Stimulated activated naive CD8-positive, alpha-beta T cell treated with anti-CD3 and anti-CD28 coated beads, Interleukin-15, Interleukin-2, amounts not matched to agents 100 U/mL and 50 U/mL, for 24 hours (primary cell): Measurements from ENCODE around the gene UPF1.
A peak's percentile ranks its signal among the peaks of the same experiment; 100 is the strongest.

Source experiments
- ATAC-seq: fragments of 150-1000 bp; cut with Tn5 transposase; one replicate; pipeline ENCODE4 v1.10.0; 2021
- DNase-seq: peaks from one replicate; pipeline ENCODE4 v3.0.0; 2021

Gene UPF1

DNA sequence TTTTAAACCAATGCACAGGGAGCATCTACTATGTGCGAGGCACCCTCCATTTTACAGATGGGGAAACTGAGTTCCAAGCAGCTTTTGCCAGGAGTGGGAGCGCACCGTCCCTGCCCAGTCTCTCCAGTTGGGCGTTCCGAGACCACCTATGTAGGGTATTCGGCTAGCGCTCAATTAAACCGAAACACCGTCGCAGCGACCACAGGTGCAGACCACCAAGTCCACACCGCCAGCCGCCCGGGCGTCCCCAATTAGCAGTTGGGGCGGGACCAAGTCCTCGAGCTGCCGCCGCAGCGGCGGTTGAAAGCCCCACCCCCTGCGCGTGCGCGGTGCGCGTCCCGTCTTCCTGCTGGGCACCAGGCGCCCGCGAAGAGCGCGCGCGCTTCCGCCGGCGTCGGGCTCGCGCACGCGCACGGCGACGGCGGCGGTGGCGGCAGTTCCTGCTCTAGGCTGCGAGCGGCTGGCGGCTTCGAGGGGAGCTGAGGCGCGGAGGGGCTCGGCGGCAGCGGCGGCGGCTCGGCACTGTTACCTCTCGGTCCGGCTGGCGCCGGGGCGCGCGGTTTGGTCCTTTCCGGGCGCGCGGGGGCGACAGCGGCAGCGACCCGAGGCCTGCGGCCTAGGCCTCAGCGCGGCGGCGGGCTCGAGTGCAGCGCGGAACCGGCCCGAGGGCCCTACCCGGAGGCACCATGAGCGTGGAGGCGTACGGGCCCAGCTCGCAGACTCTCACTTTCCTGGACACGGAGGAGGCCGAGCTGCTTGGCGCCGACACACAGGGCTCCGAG is at the start of gene UPF1:
UPF1 (plus strand) TSS at position 436 of the 782 bp plus-strand sequence; CDS start at position 687, 251 bp downstream.
- DNase-seq (peak; percentile 99), ATAC-seq (peak; percentile 86)

- ATAC-seq, result no peak
- DNase-seq, result no peak
Observed at GRCh38 chr19:18782559-18783225, 49.1 kb upstream of the UPF1 start.

DNA sequence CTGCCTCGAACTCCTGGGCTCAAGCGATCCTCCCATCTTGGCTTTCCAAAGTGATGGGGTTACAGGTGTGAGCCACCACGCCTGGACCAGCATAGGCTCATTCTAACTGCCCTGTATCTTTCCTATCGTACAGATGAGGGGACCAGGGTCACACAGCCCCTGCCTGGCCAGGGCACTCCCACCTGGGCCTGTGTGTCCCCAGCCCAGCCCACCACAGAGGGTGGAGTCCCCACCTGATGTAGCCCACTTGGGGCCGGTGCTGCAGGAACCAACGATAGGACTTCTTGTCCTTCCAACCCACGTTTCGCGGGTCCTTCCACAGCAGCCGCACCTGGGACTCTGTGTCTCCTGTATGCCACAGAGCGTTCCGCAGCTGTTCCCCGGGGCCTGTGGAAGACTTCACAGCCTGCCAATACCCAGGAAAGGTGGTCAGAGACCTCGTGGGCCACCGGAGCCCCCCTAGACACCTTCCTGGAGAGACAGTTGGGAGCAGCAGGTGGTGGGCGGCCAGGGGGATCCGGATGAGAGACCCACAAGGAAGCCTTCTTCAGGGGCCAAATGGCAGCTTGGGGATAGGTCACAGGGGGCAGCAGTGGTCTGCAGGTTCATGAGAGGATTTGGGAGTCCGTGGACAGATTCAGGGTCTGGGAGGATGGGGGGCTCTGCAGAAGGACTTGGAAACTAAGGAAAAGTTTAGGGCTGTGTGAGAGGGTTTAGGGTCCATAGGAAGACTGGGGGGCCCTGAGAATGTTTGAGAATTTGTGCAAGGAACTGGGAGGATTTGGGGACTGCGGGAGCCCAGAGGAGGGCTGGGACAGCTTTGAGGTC is 47.6 kb upstream of the UPF1 start:
- DNase-seq (no peak), ATAC-seq (no peak)

- DNase-seq (no peak), ATAC-seq (no peak)
Observed at GRCh38 chr19:18784786-18785120, 47.0 kb upstream of the UPF1 start.

DNA sequence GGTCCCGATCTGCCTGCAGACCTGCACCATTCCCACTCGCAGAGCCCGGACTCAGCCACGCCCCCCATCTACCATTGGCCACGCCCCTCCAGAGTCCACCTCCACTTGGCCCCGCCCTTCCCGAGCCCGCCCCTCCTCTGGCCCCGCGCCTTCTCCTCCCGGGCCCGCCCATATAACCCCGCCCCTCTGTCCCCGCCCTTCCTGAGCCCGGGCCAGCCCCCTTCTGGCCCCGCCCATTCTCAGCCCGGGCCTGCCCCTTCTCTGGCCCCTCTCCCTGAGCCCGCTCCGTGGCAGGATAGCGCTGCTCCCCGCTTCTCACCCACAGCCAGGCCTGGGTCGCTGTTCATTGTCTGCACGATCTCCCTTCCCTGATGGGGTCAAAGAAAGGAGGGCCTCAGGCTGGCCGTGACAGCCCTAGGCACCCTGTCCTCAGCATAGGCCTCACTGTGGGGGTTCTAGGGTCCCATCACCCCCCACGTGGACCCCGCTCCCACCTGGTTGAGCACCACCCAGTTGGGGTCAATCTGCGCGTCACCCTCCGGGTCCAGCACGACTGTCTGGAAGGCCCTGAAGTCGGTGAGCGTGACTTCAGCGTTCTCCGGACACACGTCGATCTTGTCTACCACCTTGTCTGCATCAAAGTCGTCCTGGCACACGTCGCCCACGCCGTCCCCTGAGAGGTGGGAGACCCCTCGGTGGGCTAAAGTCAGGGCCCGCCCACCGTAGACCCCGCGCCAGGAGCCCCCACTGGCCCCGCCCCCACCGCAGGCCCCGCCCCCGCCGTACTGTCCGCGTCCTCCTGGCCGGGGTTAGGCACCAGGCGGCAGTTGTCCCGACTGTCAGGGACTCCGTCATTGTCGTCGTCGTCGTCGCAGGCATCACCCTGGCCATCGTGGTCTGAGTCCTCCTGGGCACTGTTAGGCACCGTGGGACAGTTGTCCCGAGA is 46.3 kb upstream of the UPF1 start:
- DNase-seq (peak; percentile 86), ATAC-seq (peak; percentile 79)

DNA sequence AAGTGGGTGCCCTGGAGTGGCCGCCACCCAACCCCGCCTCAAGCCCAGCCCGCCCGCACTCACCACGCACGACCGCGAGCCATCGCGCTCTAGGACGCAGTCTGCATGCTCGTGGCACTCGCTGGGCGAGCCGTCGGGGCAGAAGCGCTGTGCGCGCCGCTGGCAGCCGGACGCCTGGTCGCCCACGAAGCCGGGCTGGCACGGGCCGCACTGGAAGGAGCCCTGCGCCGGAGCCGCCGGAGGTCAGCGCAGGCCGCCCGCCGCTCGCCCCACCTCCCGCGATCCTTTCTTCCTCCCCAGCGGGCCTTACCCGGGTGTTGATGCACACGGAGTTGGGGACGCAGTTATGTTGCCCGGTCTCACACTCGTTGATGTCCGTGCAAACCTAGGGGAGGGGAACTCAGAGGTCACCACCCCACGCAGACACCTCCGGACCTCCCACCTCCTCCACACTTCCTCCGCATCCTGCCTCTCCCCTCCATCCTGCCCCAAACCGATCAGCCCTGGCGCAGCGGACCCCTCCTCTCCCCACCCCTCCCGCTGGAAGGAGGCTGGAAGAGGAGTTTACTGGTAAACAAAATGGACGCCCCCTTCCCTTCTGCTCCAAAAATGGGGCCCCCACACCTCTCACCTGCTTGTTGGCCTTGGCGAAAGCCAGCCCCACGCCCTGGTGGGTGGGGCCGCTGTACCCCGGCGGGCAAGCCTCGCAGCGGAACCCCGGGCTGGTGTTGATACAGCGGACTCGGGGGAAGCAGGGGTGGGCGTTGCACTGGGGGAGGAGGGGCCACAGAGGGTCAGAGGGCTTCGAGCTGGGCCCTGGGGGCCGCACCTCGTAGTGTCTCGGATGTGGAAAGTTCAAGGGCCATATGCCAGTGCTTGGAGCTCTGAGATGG is 43.0 kb upstream of the UPF1 start:
- ATAC-seq (no peak), DNase-seq (no peak)

DNA sequence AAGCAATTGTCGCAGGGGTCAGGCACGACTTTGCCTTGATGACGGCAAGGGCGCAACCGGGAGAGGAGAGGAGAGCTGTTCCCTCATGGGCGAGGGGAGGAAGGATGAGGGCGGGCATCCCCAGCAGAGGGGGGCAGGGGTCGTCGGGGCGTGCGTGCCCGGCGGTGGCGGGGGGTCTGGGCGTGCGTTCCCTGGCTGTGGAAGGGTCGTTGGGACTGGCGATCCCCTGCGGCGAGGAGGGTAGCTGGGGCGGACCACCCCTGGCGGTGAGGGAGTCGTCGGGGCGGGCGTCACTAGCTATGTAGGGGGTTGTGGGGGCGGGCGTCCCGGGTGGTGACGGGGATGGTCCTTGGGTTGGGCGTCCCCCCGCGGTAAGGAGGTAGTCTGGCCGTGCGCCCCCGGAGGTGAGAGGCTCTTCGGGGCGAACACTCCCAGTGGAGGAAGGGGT is 42.3 kb upstream of the UPF1 start:
- DNase-seq, result no peak
- ATAC-seq, result no peak

GRCh38 chr19:18789883-18790565 is 41.7 kb upstream of the UPF1 start:
- ATAC-seq (no peak), DNase-seq (peak; percentile 42)

DNA sequence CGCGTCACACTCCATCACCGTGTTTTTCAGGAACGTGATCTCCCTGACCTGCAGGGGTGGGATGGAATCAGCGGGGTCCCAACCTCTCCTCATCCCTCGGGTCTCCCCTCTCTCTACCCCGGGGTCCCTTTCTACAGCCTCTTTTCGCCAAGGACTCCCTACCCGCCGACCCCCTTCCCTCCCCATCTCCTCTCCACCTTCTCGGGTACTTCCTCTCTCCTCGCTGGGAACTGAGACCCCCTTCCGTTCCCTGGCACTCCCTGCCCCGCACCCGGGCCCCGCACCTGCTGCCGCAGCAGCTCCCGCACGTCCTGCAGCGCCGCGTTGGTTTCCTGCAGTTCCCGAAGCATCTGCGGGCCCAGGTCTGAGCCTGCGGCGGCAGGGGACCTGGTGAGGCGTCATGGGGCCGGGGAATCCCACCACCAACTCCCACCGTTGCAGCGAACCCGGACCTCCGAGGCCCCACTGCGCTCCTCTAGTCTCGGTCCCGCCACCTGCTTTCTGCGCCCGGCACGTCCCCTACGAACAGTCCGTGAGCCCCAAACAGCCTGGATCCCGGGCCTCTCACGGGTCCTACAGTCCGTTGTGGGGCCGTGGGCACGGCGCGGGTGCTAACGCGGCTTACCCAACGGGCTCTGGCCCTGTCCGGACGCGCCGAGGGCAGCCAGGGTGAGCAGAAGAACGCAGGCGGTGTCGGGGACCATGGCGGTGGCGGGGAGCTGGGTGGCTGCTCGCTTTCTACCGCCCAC is 41.0 kb upstream of the UPF1 start, which contains the start of gene COMP:
COMP (minus strand) TSS at position 740 of the 749 bp plus-strand sequence; CDS start at position 704, 36 bp downstream.
- no peak for ATAC-seq
- DNase-seq, result no peak

GRCh38 chr19:18791315-18791678 is 40.5 kb upstream of the UPF1 start:
- no peak for ATAC-seq
- DNase-seq, result no peak

- ATAC-seq, result no peak
- no peak for DNase-seq
Observed at GRCh38 chr19:18792661-18793060, 39.1 kb upstream of the UPF1 start.

- DNase-seq (no peak), ATAC-seq (no peak)
Observed at GRCh38 chr19:18793144-18794028, 38.4 kb upstream of the UPF1 start.

- DNase-seq (no peak), ATAC-seq (no peak)
Observed at GRCh38 chr19:18794029-18794313, 37.8 kb upstream of the UPF1 start.

GRCh38 chr19:18794692-18795091 is 37.1 kb upstream of the UPF1 start:
- DNase-seq (no peak), ATAC-seq (no peak)

GRCh38 chr19:18795540-18795939 is 36.2 kb upstream of the UPF1 start:
- DNase-seq (no peak), ATAC-seq (peak; percentile 25)

DNA sequence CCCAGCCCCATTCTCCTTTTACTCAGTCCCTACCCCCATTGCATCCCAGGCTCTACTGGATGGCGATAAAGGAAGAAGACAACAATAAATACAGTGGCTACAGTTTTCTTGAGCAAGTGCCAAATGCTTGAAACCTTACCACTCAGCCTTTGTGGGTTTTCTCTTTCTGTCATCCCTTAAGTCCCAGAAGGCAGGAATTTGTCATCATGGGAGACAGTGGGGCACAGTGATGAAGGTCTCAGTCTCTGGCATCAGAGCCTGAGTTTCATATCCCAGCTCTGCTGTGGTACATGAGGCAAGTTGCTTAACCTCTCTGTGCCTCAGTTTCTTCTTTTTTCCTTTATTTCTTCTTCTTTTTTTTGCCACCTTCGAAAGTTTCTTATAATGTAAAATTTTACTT is 35.5 kb upstream of the UPF1 start:
- ATAC-seq (no peak), DNase-seq (no peak)

GRCh38 chr19:18798384-18799352 is 33.1 kb upstream of the UPF1 start:
- ATAC-seq (no peak), DNase-seq (no peak)
